ENCODE data around the gene ARL5A. TPM values are rescaled to one million over a fixed set of nuclear protein-coding genes. Genes with fewer than 3 reads are reported as not detected.

Gene ARL5A
- total and polyA plus RNA-seq, 2 experiments from 2014 or later = 12.5 to 22.7 TPM

GRCh38 chr2:151761687-151762086 is 66.5 kb downstream of the ARL5A start:
- Histone ChIP-seq H4K20me1 (ENCODE audit: insufficient read depth) (no peaks in the 10 kb centered on the region), H3K79me2 (ENCODE audit: insufficient read depth) (no peaks in the 10 kb centered on the region), H3K4me3 (no peak overlapping the region), H2AFZ (no peak overlapping the region), H3K4me2 (ENCODE audit: unreplicated experiment) (no peak overlapping the region), H3K9me3 (ENCODE audit: low read depth) (no peaks in the 10 kb centered on the region), H3K9me2 (ENCODE audit: insufficient read depth) (no peaks in the 10 kb centered on the region), H3K9ac (no peak overlapping the region), H3K27me3 (replicated peaks; ENCODE audit: insufficient read depth) (no peaks in the 10 kb centered on the region), H3K27ac (no peak overlapping the region), H3K36me3 (ENCODE audit: low read depth) (no peaks in the 10 kb centered on the region), H3F3A (ENCODE audit: insufficient read depth) (no peaks in the 10 kb centered on the region), H3K4me1 (ENCODE audit: insufficient read depth) (no peaks in the 10 kb centered on the region)
- in situ Hi-C loops (cut with MboI) = no loop called here
- TF ChIP-seq EZH2phosphoT487 (IDR thresholded peaks at IDR 0.05; ENCODE audit: insufficient read depth, low read depth) (no peak), EZH2 (IDR thresholded peaks at IDR 0.05; ENCODE audit: insufficient read depth, poor library complexity, severe bottlenecking) (no peak)
- no peak for DNase-seq

- 91 to 93% methylated on average over 3 of the region's 3 CpGs for WGBS, 2 experiments (ENCODE audit: low coverage in 1 of 2, low lambda C conversion rate in 2 of 2, missing lambda C conversion rate in 2 of 2)
- Histone ChIP-seq H3K9me2 (ENCODE audit: insufficient read depth) (no peaks in the 10 kb centered on the region), H4K20me1 (ENCODE audit: insufficient read depth) (no peaks in the 10 kb centered on the region), H3K4me2 (ENCODE audit: unreplicated experiment) (no peak overlapping the region), H3K4me1 (ENCODE audit: insufficient read depth) (no peaks in the 10 kb centered on the region), H3K27me3 (replicated peaks; ENCODE audit: insufficient read depth) (no peaks in the 10 kb centered on the region), H3K9ac (no peak overlapping the region), H3K79me2 (ENCODE audit: insufficient read depth) (no peaks in the 10 kb centered on the region), H3K9me3 (ENCODE audit: low read depth) (no peaks in the 10 kb centered on the region), H2AFZ (no peak overlapping the region), H3F3A (ENCODE audit: insufficient read depth) (no peaks in the 10 kb centered on the region), H3K27ac (no peak overlapping the region), H3K4me3 (no peak overlapping the region), H3K36me3 (ENCODE audit: low read depth) (no peaks in the 10 kb centered on the region)
- no peak for DNase-seq
- TF ChIP-seq EZH2 (IDR thresholded peaks at IDR 0.05; ENCODE audit: insufficient read depth, poor library complexity, severe bottlenecking) (no peak), EZH2phosphoT487 (IDR thresholded peaks at IDR 0.05; ENCODE audit: insufficient read depth, low read depth) (no peak)
- in situ Hi-C loops (cut with MboI) = no loop called here
These were observed 67.0 kb downstream of the ARL5A start for GRCh38 chr2:151761193-151761592.

- Histone ChIP-seq H3K4me3 (no peak overlapping the region), H3K9ac (no peak overlapping the region), H3K27ac (no peak overlapping the region), H3K9me3 (ENCODE audit: low read depth) (no peaks in the 10 kb centered on the region), H3K4me2 (ENCODE audit: unreplicated experiment) (no peak overlapping the region), H3K36me3 (ENCODE audit: low read depth) (no peaks in the 10 kb centered on the region), H3K27me3 (replicated peaks; ENCODE audit: insufficient read depth) (no peaks in the 10 kb centered on the region), H3F3A (ENCODE audit: insufficient read depth) (no peaks in the 10 kb centered on the region), H3K9me2 (ENCODE audit: insufficient read depth) (no peaks in the 10 kb centered on the region), H3K4me1 (ENCODE audit: insufficient read depth) (no peaks in the 10 kb centered on the region), H4K20me1 (ENCODE audit: insufficient read depth) (no peaks in the 10 kb centered on the region), H2AFZ (no peak overlapping the region), H3K79me2 (ENCODE audit: insufficient read depth) (no peaks in the 10 kb centered on the region)
- no peak for TF ChIP-seq EZH2phosphoT487 (IDR thresholded peaks at IDR 0.05; ENCODE audit: insufficient read depth, low read depth)
- TF ChIP-seq EZH2 (IDR thresholded peaks at IDR 0.05; ENCODE audit: insufficient read depth, poor library complexity, severe bottlenecking) = no peak
- 91 to 94% methylated on average over 11 of the region's 11 CpGs for WGBS, 2 experiments (ENCODE audit: low coverage in 1 of 2, low lambda C conversion rate in 2 of 2, missing lambda C conversion rate in 2 of 2)
- DNase-seq = peak; percentile 7
- in situ Hi-C loops (cut with MboI) = no loop called here
These were observed 68.0 kb downstream of the ARL5A start for GRCh38 chr2:151760139-151760650.

DNA sequence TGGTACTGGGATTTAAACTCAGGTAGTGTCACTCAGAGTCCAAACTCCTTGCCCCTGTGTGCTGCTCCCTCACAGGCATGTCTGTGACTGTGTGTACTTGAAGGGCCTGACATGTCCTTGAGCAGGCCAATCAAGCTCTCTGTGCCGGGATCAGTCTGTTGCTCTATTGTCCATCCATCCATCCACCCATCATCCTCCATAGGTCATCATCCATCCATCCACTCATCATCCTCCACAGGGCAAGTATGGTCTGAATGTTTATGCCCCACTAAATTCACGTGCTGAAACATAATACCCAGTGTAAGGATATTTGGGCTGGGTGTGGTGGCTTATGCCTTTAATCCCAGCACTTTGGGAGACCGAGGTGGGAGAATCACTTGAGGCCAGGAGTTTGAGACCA is 69.5 kb downstream of the ARL5A start:
- Histone ChIP-seq H4K20me1 (ENCODE audit: insufficient read depth) (no peaks in the 10 kb centered on the region), H3K4me1 (ENCODE audit: insufficient read depth) (no peaks in the 10 kb centered on the region), H2AFZ (no peak overlapping the region), H3K27ac (no peak overlapping the region), H3K9me3 (ENCODE audit: low read depth) (no peaks in the 10 kb centered on the region), H3K9me2 (ENCODE audit: insufficient read depth) (no peaks in the 10 kb centered on the region), H3K4me2 (ENCODE audit: unreplicated experiment) (no peak overlapping the region), H3K9ac (no peak overlapping the region), H3F3A (ENCODE audit: insufficient read depth) (no peaks in the 10 kb centered on the region), H3K79me2 (ENCODE audit: insufficient read depth) (no peaks in the 10 kb centered on the region), H3K4me3 (no peak overlapping the region), H3K27me3 (replicated peaks; ENCODE audit: insufficient read depth) (no peaks in the 10 kb centered on the region), H3K36me3 (ENCODE audit: low read depth) (no peaks in the 10 kb centered on the region)
- in situ Hi-C loops (cut with MboI) = no loop called here
- no peak for DNase-seq
- TF ChIP-seq EZH2phosphoT487 (IDR thresholded peaks at IDR 0.05; ENCODE audit: insufficient read depth, low read depth) (no peak), EZH2 (IDR thresholded peaks at IDR 0.05; ENCODE audit: insufficient read depth, poor library complexity, severe bottlenecking) (no peak)
- 87 to 94% methylated on average over 3 of the region's 3 CpGs for WGBS, 2 experiments (ENCODE audit: low coverage in 1 of 2, low lambda C conversion rate in 2 of 2, missing lambda C conversion rate in 2 of 2)

DNA sequence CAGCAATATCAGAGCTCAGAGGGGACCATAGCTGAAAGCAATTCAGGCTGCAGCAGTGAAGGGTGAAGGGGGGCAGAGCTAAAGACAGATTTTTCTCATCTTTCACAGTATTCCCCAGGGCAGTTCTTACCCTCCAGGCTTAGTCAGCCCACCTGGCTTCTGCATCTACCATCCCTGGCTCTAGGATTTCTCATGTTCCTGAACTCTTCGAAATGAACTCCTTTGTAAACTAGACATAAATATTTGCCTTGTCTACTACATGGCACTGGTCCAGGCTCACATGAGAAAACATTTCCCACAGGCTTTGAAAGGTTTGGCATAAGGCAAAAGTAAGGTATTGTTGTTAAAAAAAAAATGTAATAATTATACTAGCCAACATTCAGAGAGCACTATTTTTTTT is 70.4 kb downstream of the ARL5A start:
- TF ChIP-seq EZH2 (IDR thresholded peaks at IDR 0.05; ENCODE audit: insufficient read depth, poor library complexity, severe bottlenecking) (no peak), EZH2phosphoT487 (IDR thresholded peaks at IDR 0.05; ENCODE audit: insufficient read depth, low read depth) (no peak)

More for the DNA sequence above, 70.4 kb downstream of the ARL5A start:
- no peak overlapping the region for H2AFZ ChIP-seq
- H3K4me3 ChIP-seq = no peak overlapping the region
- no peaks in the 10 kb centered on the region for H3K27me3 ChIP-seq (replicated peaks; ENCODE audit: insufficient read depth)
- no peaks in the 10 kb centered on the region for H3K4me1 ChIP-seq (ENCODE audit: insufficient read depth)
- no peaks in the 10 kb centered on the region for H3K9me2 ChIP-seq (ENCODE audit: insufficient read depth)
- no peak for DNase-seq
- no peak overlapping the region for H3K9ac ChIP-seq
- H3K9me3 ChIP-seq (ENCODE audit: low read depth) = no peaks in the 10 kb centered on the region
- no peak overlapping the region for H3K4me2 ChIP-seq (ENCODE audit: unreplicated experiment)
- H3K27ac ChIP-seq = no peak overlapping the region
- 83 to 91% methylated on average over 1 of the region's 1 CpG for WGBS, 2 experiments (ENCODE audit: low coverage in 1 of 2, low lambda C conversion rate in 2 of 2, missing lambda C conversion rate in 2 of 2)
- no peaks in the 10 kb centered on the region for H4K20me1 ChIP-seq (ENCODE audit: insufficient read depth)
- in situ Hi-C loops (cut with MboI) = no loop called here
- no peaks in the 10 kb centered on the region for H3F3A ChIP-seq (ENCODE audit: insufficient read depth)
- H3K36me3 ChIP-seq (ENCODE audit: low read depth) = no peaks in the 10 kb centered on the region
- H3K79me2 ChIP-seq (ENCODE audit: insufficient read depth) = no peaks in the 10 kb centered on the region
